Glomerular endothelial cell (primary cell): ENCODE measurements around the gene GNB1L. TPM values are rescaled to one million over a fixed set of nuclear protein-coding genes. Genes with fewer than 3 reads are reported as not detected.
"Not testable (repeated sequence)": the region's sequence is repeated elsewhere in the genome, so short reads cannot be mapped to it uniquely, and the experiment has no call there.

ENCODE experiments used
- DNase-seq: peaks from one replicate; pipeline ENCODE4 v3.0.0-alpha.2; 2011; ENCODE audit warnings: low read depth, low spot score; ENCODE audit errors: extremely low read depth
- total RNA-seq: library from RNA; depleted of rRNA; stranded (reverse); fragments of >200 nt; gene quantifications from 2 replicates; pipeline ENCODE4 v1.2.3, GENCODE V29; 2015

Gene GNB1L
- total RNA-seq, 1 donor from 2014 or later: 6.2 TPM

DNA sequence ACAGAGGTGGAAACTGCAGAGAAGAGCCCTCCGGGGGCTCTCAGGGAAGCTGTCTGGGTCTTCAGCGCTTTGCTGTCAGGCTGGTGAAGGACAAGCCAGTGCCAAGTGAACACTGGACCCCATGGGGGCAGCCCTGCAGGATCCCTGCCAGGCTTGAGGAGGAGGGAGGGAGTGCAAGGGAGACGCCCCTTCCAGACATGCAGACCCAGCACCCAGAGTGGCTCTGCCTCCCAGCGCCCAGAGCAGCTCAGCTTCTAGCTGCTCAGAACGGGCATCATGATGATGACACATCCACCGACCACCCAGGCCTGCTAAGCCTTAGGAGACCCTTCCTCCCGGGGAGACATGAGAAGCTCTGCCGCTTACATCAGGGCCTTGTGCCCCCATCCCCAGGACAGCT, 54.4 kb downstream of the GNB1L start:
- no peak for DNase-seq

DNA sequence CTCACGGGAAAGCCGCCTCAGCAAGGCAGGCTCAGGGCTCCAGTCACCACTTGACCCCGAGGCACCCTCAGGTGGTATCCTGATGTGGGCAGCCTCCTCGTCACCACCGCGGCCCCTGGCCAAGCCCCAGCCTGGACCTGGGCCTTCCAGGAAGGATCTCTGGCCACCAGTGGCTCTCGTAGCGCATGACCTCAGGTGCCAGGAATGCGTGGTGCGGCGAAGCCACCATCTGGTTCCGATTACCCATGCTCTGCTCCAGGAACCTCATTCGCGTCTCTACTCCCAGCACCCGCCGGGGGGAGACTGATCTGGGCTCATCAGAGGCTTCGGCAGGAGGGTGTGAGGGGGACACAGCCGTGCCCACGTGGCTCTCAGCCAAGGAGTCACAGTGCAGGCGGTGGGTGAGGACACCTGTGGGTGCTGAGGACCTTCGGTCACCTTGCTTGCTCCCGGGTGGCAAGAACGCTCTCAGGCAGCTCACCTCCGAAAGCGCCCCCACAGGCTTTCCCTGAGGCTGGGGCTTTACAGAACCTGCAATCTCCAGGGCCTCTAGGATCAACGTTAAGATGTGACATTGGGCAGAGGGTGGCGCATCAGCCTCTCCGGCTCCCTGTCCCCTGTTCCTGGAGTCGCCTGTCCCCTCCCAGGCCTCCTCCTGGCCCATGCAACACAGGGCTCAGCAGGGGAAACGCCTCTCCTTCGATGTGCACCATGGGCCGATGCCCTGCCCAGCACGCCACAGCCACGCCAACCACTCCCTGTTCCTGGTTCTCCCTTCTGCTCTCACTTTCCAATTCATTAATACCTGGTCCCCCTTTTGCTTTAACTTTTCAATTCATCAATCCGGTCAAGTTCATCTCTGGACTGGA, 55.1 kb downstream of the GNB1L start:
- no peak for DNase-seq

DNA sequence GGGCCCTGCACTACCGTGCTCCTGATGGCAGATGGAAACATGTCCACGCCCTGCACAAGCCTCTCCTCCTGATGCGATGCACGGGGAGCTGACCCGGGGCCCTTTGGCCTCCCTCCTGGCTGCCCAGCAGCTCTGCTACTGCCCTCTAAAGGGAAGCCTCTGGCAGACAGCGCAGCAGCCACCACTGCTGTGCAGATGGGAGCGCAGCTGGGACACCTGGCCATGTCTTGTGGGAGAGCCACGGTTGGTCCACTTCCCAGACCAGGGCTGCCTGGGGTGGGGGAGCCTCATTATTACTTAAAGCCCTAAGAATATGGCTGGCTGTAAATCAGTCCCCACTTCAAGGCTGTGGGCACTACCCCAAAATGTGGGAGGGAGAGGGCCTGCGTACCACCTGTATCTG, 55.8 kb downstream of the GNB1L start:
- DNase-seq: no peak

DNA sequence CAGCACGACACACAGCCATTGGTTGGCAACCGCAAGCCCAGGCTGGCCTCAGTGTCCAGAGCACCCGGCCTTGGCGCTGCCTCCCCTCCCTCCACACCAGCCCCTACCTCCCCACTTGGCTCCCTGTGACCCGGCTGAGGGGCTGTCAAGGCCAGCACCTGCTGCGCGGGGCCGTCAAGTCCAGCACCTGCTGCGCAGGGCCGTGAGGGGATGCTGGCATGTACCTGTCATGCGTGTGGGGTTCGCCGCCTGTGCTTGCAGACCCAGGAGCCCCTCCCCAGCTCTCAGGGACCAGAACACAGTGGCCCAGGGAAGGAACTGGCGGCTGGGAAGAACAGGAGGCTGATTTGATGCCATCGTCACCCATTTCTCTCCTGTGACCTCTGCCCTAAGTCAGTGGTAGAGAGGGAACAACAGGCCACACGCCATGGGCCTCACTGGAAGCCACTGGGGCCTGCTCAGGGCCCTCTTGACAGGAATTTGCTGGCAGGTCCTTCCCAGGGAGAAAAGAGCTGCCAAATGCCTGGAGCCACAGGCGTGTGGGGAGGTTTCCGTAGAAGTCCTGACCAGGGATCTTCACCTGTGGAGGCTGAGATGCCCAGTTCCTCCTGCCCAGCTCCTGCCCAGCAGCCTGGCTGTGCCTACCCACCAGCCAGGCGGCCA, 56.5 kb downstream of the GNB1L start:
- no peak for DNase-seq

DNA sequence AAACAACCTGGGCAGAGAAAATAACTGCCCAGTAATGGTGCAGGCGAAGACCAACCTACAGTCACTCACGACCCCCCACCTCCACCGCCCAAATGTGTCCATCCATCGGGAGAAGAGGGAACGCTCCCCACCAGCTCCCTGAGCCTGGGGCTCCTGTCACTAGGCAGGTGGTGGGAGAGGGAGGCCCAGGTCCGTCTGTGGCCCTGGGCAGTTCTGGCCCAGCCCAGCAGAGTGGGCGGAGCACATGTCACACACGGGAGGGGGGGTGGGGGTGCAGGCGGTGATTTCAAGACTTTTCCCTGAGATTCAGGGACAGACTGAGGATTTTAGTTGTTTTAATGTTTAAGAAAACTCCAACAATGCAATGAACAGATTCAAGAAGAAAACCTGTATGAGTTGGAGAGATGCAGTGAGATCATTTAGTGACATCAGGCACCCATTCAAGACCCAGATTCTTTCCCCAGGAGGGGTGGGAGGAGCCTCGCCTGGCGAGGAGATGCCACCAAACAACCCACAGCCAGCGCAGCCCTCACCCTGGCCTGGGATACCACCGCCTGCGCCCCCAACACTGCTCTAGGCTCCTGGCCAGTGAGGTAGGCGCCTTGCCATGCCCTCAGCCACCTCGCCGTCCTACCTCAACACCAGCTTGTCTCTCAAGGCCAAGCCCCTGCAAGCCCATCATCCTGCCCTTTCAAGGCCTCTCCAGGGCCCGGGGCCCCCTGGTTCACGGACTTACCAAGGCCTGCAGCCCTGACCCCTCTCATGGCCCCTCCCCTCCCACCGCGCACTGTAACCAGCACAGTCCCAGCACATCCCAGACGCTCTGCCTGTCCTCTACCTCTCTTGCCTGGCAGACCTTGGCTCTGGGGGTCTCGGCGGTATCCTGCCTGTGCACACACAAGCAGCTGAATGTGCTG, 57.3 kb downstream of the GNB1L start:
- DNase-seq: no peak

DNA sequence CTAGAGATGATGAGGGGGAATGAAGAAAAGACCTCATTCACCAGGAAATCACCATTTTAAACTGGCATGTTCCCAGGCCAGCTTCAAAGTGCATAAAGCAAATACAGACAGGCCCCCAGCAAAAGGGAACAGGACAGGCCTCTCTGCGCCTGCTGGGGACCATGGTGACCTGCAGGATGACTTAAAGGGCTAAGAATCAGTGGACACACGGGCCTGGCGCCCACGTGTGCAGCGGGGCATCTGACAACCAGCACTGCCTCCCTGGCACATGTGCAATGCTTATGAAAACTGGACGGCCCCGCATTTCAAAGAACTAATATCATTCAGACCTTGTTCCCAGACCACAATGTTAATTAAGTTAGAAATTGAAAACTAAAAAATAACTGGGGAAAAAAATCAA, 58.5 kb downstream of the GNB1L start:
- no peak for DNase-seq

DNA sequence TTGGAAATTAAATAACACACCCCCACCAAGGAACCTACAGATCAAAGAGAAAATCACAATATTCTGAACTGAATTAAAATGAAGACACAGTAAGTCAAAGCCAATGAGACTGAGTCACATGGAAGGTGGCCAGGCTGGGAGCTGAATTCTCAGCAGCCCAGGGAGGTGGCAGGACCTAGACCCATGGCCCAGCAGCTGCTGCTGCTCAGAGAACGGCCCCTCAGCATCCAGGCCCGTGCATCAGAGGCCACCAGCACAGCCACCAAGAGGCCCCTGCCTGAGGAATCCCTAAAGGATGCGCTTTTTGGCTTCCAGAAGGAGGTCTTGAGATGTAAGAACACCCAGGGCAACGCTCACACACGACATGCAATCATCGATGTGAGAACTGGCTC, 59.1 kb downstream of the GNB1L start:
- no peak for DNase-seq

DNA sequence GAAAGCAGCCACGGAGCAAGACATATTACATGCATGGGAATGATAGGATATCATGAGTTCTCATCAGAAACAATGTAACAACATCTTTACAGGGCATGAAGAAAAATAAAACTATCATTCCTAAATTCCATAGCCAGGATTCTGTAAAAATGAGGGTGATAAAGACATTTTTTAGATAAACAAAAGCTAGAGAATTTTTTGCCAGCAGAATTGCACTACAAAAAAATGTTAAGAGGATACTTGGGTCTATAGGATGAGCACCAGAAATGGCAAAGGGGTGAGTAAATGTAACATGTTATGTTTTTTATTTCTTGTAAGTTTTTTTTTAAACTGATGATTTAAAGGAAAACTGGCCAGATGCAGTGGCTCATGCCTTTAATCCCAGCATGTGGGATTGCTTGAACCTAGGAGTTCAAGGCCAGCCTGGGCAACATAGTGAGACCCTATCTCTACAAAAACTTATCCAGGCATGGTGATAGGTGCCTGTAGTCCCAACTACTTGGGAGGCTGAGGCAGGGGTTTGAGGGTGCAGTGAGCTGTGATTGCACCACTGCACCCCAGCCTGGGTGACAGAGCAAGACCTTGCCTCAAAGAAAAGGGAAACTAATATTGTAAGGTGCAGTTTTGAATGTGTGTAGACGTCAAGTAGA, 60.9 kb downstream of the GNB1L start:
- no peak for DNase-seq

DNA sequence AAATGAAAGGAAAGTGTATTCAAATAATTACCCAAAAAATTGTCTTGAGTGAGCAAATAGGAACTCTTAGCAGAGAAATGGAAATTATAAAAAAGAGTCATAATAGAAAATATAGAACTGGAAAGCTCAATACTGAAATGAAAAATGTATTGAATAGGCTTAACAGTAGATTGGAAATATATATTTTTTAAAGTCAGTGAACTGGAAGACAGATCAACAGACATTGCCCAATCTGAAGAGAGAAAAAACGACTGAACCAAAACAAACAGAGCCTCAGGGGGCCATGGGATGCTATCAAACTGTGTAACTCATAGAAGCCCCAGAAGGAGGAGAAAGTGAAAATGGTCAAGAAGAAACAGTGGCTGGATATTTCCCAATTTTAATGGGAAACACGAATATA, 61.5 kb downstream of the GNB1L start:
- no peak for DNase-seq

DNA sequence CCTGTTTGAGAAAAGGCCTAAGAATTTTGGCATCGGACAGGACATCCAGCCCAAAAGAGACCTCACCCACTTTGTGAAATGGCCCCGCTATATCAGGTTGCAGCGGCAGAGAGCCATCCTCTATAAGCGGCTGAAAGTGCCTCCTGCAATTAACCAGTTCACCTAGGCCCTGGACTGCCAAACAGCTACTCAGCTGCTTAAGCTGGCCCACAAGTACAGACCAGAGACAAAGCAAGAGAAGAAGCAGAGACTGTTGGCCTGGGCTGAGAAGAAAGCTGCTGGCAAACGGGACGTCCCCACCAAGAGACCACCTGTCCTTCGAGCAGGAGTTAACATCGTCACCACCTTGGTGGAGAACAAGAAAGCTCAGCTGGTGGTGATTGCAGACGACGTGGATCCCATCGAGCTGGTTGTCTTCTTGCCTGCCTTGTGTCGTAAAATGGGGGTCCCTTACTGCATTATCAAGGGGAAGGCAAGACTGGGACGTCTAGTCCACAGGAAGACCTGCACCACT, 62.2 kb downstream of the GNB1L start:
- not testable (repeated sequence) for DNase-seq

DNA sequence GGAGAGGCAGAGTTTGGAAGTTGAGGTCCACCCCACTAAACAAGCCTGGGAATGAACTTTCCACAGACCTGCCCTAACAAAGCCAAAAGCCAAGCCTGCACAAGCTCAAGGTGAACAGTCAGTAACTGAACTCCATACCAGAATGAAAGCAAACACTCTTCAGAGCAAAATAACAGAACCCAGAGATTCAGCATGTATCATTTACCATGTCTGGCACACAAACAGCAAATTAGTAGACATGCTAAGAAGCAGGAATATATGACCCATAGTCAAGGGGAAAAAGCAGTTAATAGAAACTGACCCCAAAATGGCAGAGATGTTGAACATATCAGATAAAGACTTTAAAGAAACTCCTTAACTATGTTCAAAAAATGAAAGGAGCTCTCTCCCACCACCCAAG, 62.8 kb downstream of the GNB1L start:
- no peak for DNase-seq

DNA sequence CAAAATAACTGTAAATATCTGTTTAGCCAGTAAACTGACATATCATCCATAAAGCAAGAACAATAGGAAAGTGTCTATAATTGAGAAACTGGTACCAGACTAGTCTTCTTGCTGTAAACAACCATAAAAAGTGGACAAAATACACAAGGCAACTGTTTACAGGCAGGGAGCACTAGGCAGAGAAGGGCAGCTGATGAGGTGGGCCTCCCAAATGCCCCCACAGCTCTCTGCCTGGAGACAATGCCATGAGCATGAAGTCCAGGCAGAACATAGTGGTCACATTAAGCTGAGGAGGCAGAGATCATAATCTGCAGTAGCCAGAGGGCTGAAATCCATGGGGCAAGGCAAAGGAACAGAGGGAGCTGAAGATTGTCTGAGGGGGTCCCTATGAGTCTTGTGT, 63.4 kb downstream of the GNB1L start:
- no peak for DNase-seq

DNA sequence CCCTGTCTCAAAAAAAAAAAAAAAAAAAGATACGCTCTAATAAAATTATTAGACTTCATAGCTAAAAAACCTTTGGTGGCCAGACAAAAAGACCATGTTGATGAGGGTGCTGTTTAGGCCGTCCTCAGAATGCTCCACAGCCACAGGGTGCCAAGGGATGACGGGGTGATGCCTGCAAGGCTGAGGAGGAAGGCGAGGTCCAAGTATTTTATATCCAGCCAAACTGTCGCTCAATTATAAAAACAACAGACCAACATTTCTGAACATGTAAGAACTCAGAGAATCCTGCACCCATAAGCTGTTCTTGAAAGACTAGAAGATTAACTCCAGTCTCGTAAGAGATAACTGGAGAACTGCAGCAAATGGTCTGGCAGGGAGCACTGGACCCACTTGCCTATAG, 64.8 kb downstream of the GNB1L start:
- no peak for DNase-seq

DNA sequence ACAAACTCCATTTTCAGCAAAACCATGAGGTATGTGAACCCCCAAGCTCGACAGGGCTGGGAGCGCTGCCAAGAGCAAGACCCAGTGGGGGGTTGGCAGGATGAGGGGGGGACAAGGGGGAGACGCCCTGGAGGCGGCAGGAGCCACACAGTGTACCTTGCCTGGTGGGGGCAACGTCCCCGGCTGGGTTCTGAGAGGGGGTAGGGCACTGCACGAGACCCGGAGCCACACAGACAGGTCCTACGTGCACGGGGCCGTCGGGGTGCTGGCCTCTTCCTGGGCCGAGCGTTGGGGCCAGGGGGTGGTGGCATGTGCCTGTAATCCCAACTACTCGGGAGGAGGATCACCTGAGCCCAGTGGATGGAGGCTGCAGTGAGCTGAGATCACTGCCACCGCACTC, 65.3 kb downstream of the GNB1L start:
- DNase-seq: no peak

DNA sequence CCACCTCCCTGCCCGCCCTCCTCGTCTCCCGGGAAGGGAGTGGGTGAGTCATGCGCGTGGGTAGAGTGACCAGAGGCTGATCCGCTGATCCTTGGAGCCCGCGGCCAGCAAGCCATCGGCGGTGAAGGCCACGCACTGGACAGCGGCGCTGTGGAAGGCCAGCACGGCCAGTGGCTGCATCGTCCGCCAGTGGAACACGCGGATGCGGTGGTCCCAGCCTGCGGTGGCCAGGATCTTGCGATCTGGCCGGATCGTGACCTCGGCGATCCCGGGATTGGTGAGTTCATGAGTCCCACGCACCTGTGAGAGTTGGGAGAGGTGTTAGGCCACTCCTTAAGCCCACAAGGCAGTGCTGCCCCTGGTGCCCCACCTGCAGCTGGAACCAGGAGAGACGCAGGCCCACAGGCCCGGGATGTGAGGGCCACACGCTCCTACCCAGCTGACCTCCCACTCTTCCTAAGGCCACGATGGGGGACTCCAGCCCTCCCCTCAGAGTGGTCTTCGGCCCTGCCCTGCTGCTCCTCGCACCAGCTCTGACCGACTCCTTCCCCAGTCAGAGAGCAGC, 65.9 kb downstream of the GNB1L start:
- DNase-seq: no peak

DNA sequence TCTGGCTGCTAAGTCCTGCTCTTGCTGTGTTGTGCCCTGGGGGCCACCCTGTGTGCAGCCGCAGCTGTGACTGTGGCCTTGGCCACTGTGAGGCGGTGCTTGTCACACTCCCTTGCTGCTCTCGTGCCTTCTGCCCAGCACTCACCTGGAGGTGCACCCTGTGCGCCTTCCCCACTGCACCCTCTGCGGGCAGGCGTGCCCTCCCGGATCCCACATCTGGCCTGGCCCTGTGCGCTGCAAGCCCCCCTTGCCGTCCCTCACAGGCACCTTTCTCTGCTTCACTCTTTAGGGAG, 66.9 kb downstream of the GNB1L start:
- no peak for DNase-seq

DNA sequence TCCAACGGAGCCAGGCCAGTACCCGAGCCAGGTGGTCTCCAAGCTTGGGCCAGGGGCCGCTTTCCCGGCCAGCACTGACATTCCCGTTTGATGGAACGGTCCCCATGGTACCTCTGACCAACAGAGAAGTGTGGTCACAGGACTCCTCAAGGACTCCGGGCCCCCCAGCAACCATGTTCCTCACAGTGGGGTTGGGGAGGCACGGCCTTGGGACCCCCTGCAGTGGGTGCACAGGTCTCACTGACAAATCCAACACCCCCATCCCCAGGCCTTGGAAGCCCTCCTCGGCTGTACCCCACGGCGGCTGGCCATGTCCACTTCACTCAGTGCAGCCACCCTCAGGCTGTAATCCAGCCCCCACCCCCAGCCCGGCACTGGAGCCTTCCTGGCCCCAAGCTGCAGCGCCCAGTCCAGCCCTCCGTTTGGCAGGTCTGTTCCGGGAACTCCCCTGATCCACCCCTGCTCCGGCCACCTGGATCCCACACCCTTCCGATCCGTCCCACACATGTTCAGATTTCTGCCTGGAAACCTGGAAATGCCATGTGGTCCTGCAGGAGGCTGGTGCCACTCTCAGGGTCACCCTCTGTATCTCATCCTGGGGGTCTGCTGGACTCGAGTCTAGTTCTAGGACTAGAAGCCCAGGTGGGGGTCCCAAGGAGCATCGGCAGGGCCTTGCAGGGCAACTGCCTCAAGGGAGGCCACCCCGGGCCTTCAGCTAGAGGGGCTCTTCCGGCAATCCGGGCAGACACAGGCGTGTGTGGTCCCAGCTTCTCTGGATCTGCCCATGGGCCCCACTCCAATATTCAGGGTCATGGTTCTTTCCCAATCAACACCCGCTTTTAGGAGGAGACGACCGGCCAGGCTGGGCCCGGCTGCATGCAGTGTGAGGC, 67.5 kb downstream of the GNB1L start:
- DNase-seq: no peak

DNA sequence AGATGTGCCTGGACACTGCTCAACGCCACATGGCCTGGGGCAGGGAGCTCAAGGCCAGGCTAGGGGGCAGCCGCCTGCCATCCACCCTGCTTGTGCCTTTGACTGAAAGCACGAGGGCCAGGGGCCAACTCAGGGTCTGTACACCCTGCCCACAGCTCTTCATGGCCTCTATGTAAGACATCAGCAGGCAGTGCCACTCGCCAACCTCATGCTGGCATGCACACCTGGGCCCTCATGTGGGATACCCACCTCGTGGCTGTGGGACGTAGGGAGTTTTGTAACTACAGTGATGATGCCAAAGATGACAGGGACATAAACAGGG, 68.4 kb downstream of the GNB1L start:
- DNase-seq: no peak

DNA sequence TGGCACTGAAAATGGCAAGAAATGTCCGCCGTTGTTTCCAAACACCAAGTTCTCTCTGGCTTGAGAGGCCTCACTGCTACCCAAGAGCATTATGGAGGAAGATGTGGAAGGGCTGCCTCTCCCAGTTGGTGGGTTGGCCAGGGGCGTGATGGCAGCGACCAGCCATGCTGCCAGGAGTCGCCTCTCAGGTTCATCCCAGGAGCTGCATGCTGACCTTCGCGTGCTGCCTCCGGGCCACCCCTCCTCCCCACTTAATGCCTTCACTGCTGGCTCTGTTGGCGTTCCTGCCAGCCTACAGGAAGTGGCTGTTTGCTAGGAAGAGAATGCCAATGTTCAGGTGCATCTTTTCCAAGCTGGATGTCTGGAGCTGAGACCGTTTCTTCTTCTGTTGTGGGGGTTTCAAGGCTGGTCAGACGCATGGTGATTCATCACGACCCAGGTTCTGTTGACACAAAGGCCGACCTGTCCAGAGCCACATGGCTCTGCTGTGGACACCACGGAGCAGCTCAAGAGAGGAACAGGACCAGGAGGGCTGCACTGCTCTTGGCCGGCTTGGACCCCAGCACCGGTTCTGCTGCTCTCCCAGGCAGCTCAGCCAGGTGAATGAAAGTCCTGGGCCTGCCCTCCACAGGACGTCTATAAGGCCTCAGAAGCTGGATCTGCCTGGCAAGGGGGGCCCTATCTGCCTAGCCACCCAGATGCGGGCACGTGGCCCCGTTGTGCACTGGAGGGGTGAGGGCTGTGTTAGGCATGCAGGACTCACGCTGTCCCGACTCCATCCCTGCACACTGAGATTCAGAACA, 69.0 kb downstream of the GNB1L start:
- no peak for DNase-seq
